GM13976 (cell line): ENCODE measurements around the gene MBD4.

Experiments used
- DNase-seq: peaks from one replicate; pipeline ENCODE4 v3.0.0; 2012; ENCODE audit warnings: low spot score
- CTCF ChIP-seq: IDR thresholded peaks from 2 replicates; pipeline ENCODE4 v1.5.1; 2012; ENCODE audit warnings: borderline replicate concordance, mild to moderate bottlenecking; ENCODE audit not compliant: insufficient read depth; ENCODE audit errors: extremely low read depth, missing control alignments, control extremely low read depth
- in situ Hi-C: fragments of 300-500 bp; cut with MboI; formaldehyde crosslinking; loops from one replicate; pipeline ENCODE4 v1.12.0; 2022; ENCODE audit warnings: low sequenced_read_pairs, mixed read lengths, inconsistent platforms; ENCODE audit not compliant: unreplicated experiment

The MBD4 gene

GRCh38 chr3:129474984-129475804, 35.4 kb upstream of the MBD4 start:
- no peak for TF ChIP-seq CTCF
- in situ Hi-C loops = loop anchor here (25.0 kb wide), 1 partner anchor 362 kb away; no protein-coding TSS in a partner anchor
- DNase-seq = no peak

- no peak for TF ChIP-seq CTCF
- in situ Hi-C loops = no loop called here
- no peak for DNase-seq
These were observed 34.0 kb upstream of the MBD4 start for GRCh38 chr3:129473769-129474152.

- in situ Hi-C loops = no loop called here
- no peak for TF ChIP-seq CTCF
- no peak for DNase-seq
These were observed 33.5 kb upstream of the MBD4 start for GRCh38 chr3:129473067-129473768.

- DNase-seq = no peak
- TF ChIP-seq CTCF = no peak
- in situ Hi-C loops = no loop called here
These were observed 31.1 kb upstream of the MBD4 start for GRCh38 chr3:129470861-129471260.

- no peak for TF ChIP-seq CTCF
- in situ Hi-C loops = no loop called here
- no peak for DNase-seq
These were observed 29.3 kb upstream of the MBD4 start for GRCh38 chr3:129469026-129469425.

GRCh38 chr3:129467932-129468331, 28.2 kb upstream of the MBD4 start:
- TF ChIP-seq CTCF = no peak
- DNase-seq = no peak
- in situ Hi-C loops = no loop called here
